ENCODE measurements around the gene UPF1.
A peak's percentile ranks its signal among the peaks of the same experiment; 100 is the strongest.

UPF1 gene

DNA sequence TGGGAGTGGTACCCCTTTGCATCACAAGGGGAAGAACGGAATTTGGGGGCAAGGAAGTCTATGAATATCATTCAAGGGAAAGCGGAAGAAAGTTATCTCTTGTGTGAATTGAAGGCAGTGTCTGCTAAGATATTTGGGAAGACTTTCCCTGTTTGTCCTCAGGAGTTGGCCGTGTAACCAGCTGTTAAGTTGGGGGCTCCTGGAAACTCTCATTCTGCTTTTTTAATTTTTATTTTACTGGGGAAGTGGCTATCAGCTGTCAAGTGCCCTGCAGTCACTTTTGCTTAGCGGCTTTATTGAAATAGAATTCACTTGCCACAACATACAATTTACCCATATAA, 2.9 kb downstream of the UPF1 start:
- H3K79me2 ChIP-seq (ENCODE audit: insufficient read depth, low read length) = peaks cover 73% of the 10 kb centered on the region
- peaks cover 46% of the 10 kb centered on the region for H4K20me1 ChIP-seq (ENCODE audit: low read depth, low read length)
- H3K4me3 ChIP-seq (ENCODE audit: insufficient read depth, low read length, poor library complexity, severe bottlenecking) = peak overlapping the region; percentile 83
- no peak overlapping the region for H2AFZ ChIP-seq (ENCODE audit: low read depth, low read length, severe bottlenecking)
- no peaks in the 10 kb centered on the region for H3F3A ChIP-seq (ENCODE audit: insufficient read depth)
- no peaks in the 10 kb centered on the region for H3K27me3 ChIP-seq (ENCODE audit: low read length)
- TF ChIP-seq, protein P1, sequence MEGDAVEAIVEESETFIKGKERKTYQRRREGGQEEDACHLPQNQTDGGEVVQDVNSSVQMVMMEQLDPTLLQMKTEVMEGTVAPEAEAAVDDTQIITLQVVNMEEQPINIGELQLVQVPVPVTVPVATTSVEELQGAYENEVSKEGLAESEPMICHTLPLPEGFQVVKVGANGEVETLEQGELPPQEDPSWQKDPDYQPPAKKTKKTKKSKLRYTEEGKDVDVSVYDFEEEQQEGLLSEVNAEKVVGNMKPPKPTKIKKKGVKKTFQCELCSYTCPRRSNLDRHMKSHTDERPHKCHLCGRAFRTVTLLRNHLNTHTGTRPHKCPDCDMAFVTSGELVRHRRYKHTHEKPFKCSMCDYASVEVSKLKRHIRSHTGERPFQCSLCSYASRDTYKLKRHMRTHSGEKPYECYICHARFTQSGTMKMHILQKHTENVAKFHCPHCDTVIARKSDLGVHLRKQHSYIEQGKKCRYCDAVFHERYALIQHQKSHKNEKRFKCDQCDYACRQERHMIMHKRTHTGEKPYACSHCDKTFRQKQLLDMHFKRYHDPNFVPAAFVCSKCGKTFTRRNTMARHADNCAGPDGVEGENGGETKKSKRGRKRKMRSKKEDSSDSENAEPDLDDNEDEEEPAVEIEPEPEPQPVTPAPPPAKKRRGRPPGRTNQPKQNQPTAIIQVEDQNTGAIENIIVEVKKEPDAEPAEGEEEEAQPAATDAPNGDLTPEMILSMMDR (IDR thresholded peaks at IDR 0.05; ENCODE audit: insufficient read depth, low read length, poor library complexity, severe bottlenecking) = no peak
- TF ChIP-seq EZH2phosphoT487 (conservative IDR thresholded peaks at IDR 0.05; ENCODE audit: low read length) = no peak
- H3K9me3 ChIP-seq (ENCODE audit: insufficient read depth, low read length) = no peaks in the 10 kb centered on the region
- H3K4me2 ChIP-seq (ENCODE audit: low read depth, low read length, poor library complexity, severe bottlenecking) = peak overlapping the region; percentile 91
- H3K9ac ChIP-seq (ENCODE audit: low read length) = peak overlapping the region; percentile 87
- H3K9me2 ChIP-seq (replicated peaks; ENCODE audit: insufficient read depth, low read length) = no peaks in the 10 kb centered on the region
- H3K36me3 ChIP-seq (ENCODE audit: low read length) = peaks cover 17% of the 10 kb centered on the region
- H3K27ac ChIP-seq (ENCODE audit: low read depth, low read length) = no peak overlapping the region

DNA sequence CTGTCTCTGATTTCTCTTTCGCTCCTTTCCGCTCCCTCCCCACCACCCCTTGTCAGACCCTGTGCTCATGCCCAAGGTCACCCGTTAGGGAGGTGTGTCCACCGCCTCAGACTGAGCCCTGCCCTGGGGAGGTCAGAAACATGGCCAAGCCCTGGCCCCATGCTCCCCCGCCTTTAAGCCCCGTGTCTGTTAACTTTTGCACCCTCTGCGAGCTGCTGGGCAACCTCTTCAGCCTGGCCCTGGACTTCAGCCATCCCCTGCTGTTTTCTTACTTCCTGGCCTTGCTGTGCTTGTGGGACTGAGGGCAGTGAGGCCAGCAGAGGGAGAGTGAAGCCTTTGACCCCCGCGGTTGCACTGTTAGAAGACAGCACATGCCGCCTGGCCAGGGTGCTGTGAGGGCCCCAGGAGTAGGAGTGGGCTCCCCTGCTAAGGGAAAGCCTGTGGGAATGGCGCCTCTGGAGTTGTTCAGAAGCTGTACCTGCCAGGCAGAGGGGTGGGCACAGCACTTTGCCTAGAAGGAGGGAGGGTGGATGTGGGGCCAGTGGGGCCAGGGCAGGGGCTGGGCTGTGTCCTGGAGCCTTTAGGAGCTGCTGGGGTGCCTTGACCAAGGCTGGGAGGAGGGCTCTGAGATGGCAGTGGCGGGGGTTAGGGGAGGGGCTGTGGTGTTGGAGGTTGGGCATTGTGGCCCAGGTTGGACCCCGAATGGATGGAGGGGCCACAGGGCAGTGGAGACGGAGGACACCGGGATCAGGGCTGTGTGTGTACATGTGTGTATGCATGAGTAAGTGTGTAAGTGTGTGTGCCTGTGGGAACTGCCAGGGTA, 7.9 kb downstream of the UPF1 start:
- Histone ChIP-seq H3K9me2 (replicated peaks; ENCODE audit: insufficient read depth, low read length) (no peaks in the 10 kb centered on the region), H3K27me3 (ENCODE audit: low read length) (no peaks in the 10 kb centered on the region), H3K9ac (ENCODE audit: low read length) (no peak overlapping the region), H3K27ac (ENCODE audit: low read depth, low read length) (no peak overlapping the region), H3K9me3 (ENCODE audit: insufficient read depth, low read length) (no peaks in the 10 kb centered on the region), H3K4me2 (ENCODE audit: low read depth, low read length, poor library complexity, severe bottlenecking) (no peak overlapping the region), H2AFZ (ENCODE audit: low read depth, low read length, severe bottlenecking) (no peak overlapping the region), H3K79me2 (ENCODE audit: insufficient read depth, low read length) (peaks cover 100% of the 10 kb centered on the region), H3F3A (ENCODE audit: insufficient read depth) (peaks cover 4% of the 10 kb centered on the region; the same call in 1 of the 2 replicates), H3K36me3 (ENCODE audit: low read length) (peaks cover 12% of the 10 kb centered on the region), H4K20me1 (ENCODE audit: low read depth, low read length) (peaks cover 35% of the 10 kb centered on the region), H3K4me3 (ENCODE audit: insufficient read depth, low read length, poor library complexity, severe bottlenecking) (no peak overlapping the region)
- TF ChIP-seq, protein P1 (IDR thresholded peaks at IDR 0.05; ENCODE audit: insufficient read depth, low read length, poor library complexity, severe bottlenecking) = no peak
- no peak for TF ChIP-seq EZH2phosphoT487 (conservative IDR thresholded peaks at IDR 0.05; ENCODE audit: low read length)

DNA sequence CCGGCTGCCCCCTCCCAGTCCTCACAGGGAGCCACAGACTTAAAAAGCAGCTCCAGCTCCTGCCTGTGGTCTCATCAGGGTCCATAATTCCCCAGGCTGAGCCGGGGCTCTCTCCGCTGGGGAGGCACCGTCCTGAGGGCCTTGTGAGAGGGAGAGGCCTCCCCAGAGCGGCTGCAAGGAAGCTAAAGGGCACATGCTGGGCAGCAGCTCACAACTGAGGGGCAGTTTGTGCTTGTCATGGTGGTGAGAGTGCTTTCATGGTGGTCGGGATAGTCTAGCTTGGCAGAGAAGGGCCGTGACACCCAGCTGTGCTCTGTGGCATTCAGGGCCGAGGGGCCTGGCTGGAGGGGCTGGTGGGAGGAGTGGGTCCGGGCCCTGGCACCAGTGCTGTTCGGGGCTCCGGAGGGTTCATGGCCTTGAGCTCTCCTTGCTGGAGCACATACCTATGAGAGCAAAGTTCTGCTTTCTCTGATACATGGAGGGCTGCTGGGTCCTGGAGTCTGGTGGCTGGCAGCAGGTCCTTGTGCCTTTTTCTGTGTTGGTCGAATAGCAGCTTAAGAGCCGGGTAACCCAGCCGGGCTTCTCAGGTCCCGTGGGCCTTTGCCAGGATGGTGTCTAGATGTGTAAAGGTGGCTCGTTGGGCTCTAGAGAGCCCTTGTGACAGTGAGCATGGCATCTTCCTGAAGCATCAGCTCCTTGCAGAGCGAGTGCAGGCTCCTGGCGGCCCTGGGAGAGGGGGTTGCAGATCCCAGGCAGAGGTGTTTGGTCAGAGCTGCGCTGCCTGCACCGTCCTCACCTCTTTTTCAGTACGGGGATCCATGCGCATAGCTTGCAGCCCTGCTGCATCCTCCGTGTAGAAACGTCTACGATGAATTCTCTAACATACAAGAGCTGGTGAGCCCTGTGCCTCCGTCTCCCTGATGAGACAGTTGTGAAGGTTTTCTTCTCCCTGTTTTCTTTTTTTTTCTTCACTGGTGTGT, 8.8 kb downstream of the UPF1 start:
- Histone ChIP-seq H2AFZ (ENCODE audit: low read depth, low read length, severe bottlenecking) (no peak overlapping the region), H3K4me3 (ENCODE audit: insufficient read depth, low read length, poor library complexity, severe bottlenecking) (no peak overlapping the region), H3K9ac (ENCODE audit: low read length) (no peak overlapping the region), H4K20me1 (ENCODE audit: low read depth, low read length) (peaks cover 30% of the 10 kb centered on the region), H3K9me2 (replicated peaks; ENCODE audit: insufficient read depth, low read length) (no peaks in the 10 kb centered on the region), H3F3A (ENCODE audit: insufficient read depth) (peaks cover 4% of the 10 kb centered on the region; the same call in 1 of the 2 replicates), H3K79me2 (ENCODE audit: insufficient read depth, low read length) (peaks cover 100% of the 10 kb centered on the region), H3K36me3 (ENCODE audit: low read length) (0 out of 2 replicates have a peak, but pooled peaks cover 8% of the 10 kb centered on the region), H3K27me3 (ENCODE audit: low read length) (no peaks in the 10 kb centered on the region), H3K4me2 (ENCODE audit: low read depth, low read length, poor library complexity, severe bottlenecking) (no peak overlapping the region), H3K27ac (ENCODE audit: low read depth, low read length) (no peak overlapping the region), H3K9me3 (ENCODE audit: insufficient read depth, low read length) (no peaks in the 10 kb centered on the region)
- TF ChIP-seq, protein P1 (IDR thresholded peaks at IDR 0.05; ENCODE audit: insufficient read depth, low read length, poor library complexity, severe bottlenecking) = no peak
